Dermis blood vessel endothelial cell (primary cell): ENCODE measurements around the gene CAPS. TPM values are rescaled to one million over a fixed set of nuclear protein-coding genes. Genes with fewer than 3 reads are reported as not detected.
"Not testable (repeated sequence)": the region's sequence is repeated elsewhere in the genome, so short reads cannot be mapped to it uniquely, and the experiment has no call there.

Experiments
- DNase-seq: peaks from one replicate; pipeline ENCODE4 v3.0.0; 2010
- total RNA-seq: library from RNA; depleted of rRNA; stranded (reverse); fragments of >200 nt; gene quantifications from 2 replicates; pipeline ENCODE4 v1.2.3, GENCODE V29; 2014

Gene CAPS
- 2.6 and 3.7 TPM in 2 replicates for total RNA-seq

DNA sequence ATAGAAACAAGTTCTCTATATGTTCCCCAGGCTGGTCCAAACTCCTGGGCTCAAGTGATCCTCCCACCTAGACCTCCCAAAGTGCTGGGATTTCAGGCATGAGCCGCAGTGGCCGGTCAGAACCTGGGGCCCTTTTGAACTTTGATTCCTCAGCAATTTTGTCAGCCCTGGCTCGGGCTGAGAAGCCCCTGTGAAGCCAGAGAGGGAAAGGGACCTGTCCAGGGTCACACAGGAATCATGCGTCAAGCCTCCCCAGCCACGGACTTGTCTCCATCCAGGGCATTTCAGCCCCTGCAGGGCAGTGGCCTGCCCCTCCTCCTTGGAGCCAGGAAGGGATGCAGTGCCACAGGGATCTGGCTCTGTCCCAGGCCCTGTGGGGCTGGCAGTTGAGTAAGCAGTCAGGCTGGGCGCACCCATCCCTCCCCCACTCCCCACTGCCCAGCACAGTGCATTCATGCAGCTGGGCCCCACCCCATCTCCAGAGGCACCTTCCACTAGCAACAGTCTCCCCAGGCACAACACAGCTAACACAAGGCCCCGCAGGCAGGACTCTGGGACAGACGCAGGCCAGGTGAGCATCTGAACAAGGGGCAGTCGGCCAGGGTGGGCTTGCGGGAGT lies at the start of gene CAPS:
CAPS (plus strand) TSS at position 516 of the 619 bp plus-strand sequence. CDS start 153 bp downstream, outside the sequence.
- DNase-seq, result no peak

- DNase-seq, result no peak
These were observed 49.1 kb upstream of the CAPS start for GRCh38 chr19:5864725-5865486.

GRCh38 chr19:5865772-5866171 lies 48.3 kb upstream of the CAPS start:
- DNase-seq, result no peak

DNA sequence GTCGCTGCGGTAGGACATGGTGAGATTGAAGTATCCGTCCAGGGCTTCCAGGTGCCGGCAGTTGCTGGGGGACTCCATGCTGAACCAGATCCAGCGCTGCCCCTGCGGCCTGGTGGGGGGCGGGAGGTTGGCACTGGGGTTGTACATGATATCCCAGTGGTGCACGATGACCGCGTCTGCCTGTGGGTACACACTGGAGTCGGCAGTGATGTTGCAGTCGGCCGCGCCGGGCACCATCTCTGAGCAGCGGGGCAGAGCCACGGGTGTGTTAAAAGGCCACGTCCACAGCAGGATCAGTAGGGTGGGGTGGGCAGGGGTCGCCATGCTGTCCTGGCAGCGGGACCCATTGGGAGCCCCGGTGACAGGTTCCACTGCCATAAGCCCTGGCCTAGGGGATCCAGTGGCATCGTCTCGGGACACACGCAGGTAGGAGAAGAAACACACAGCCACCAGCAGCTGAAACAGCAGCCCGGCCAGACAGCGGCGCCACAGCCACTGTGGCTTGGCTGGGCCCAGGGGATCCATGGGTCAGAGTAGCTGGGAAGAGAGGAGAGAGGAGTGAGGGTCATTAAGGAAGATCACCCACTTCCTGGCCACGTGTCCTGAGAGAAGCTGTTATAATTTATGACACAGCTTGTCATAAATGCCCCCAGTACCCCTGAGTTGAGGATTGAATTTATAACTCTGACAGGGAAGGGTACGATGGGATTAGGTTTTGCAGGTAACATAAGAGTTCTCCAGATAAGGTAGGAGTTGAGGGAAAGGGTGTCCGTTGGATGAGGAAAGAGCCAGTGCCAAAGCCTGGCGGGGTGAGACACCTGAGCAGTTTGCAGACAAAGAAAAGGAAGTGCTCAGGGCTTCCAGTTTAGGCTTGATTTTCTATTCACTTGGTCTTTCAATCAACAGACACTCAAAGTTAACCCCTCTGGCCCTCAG lies 46.6 kb upstream of the CAPS start:
- no peak for DNase-seq

- DNase-seq, result no peak
These were observed 43.1 kb upstream of the CAPS start for GRCh38 chr19:5870986-5871394.

GRCh38 chr19:5873617-5874199 lies 40.3 kb upstream of the CAPS start:
- no peak for DNase-seq

- DNase-seq, result not testable (repeated sequence)
These were observed 39.6 kb upstream of the CAPS start for GRCh38 chr19:5874496-5874895.

DNA sequence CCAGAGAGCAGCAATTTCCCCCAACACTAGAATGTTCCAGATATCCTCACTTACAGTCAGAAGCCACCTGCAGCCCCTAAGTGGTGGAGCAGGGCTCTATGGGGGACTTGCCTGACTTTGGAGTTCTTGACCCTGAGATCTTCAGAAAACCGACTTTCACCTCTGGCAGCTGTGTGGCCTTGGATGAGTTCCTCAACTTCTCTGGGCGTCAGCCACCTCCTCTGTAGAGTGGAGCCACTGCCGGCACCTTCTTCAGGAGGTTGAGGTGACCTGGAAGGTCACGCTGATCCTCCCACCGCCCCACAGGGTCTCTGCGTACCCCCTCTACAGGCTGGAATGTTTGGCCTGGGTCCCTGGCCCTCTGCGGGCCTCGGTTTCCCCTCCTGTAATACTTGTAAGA lies 36.6 kb upstream of the CAPS start:
- no peak for DNase-seq

DNA sequence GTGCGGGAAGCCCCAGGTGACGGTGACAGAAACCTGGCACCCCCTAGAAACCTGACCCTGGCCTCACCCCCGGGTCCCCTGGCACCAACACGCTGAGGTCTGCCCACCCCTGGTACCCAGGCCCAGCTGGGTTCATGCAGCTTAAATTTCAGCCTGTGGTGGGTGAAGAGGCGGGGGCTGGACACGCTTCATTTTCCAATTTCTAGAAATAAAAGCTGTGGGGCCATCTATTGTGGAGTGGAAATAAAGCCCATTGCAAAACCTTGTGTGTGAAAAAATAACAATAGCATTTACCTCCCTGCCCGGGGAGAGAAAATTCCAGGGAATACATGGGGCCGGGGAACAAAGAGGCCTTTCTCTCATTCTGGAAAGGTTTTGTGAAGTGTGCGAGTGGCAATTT lies 36.2 kb upstream of the CAPS start:
- no peak for DNase-seq

DNA sequence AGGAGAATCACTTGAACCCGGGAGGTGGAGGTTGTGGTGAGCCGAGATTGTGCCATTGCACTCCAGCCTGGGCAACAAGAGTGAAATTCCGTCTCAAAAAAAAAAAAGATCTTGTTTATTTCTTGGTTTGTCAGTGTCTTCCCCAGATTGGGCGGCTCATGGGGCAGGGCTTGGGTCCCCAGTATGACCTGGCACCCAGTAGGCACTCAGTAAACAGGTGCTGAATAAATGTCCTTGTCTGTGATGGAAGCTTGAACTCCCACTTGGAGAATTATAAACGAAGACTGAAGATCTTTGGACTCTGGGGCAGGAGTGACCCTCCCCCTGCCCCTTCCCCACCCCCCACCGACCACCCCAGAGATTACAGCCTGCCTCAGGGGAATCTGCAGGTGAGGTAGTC lies 33.9 kb upstream of the CAPS start:
- no peak for DNase-seq

DNA sequence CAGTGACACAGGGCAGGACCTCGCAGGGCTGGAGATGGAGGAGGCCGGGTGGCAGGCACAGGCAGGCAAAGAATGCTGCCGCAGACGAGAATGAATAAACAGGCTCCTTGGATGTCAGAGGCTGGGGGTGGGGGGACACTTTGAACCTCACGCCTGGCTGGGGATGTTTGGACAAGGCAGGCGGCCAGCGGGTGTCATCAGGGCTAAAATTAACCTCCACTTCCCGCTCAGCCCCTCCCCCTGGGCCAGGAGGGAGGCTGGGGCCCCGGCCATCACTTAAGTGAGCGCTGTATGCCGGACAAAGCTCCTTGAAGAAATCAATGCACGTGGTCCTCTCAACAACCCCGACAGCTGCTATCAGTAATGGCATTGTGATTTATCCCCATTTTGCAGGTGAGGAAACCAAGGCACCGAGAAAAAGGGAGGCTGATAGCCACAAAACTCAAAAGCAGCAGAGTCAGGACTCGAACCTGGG lies 33.4 kb upstream of the CAPS start:
- DNase-seq, result no peak

DNA sequence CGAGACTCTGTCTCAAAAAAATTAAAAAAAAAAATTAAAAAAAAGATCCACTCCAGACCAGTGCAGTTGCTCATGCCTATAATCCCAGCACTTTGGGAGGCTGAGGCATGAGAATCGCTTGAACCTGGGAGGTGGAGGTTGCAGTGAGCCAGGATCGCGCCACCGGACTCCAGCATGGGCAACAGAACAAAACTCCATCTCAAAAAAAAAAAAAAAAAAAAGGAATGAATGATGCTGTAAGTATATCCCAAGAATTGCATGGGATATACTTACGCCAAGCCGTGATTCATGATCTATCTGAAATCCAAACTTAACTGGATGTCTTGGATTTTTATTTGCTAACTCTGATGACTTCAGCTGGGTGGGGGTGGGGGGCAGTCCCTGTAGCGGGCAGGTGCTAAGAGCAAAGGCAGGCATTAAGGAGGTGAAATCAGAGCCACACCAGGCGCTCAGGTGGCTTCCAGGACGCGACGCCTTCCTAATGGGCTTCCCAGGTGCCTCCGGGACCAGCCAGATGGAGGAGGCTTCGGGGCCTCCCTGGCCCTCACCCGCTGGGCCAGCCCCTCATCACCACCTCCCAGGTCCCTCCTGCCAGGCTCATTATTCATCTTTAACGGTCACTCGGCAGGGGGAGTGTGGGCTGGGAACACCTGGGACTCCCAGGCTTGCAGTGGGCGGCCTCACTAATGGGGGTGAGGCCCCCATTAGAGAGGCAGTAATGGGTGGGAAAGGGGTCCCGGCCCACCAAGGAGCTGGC lies 32.3 kb upstream of the CAPS start:
- no peak for DNase-seq

GRCh38 chr19:5882421-5882968 lies 31.6 kb upstream of the CAPS start:
- no peak for DNase-seq

- not testable (repeated sequence) for DNase-seq
These were observed 30.7 kb upstream of the CAPS start for GRCh38 chr19:5883157-5883873.

DNA sequence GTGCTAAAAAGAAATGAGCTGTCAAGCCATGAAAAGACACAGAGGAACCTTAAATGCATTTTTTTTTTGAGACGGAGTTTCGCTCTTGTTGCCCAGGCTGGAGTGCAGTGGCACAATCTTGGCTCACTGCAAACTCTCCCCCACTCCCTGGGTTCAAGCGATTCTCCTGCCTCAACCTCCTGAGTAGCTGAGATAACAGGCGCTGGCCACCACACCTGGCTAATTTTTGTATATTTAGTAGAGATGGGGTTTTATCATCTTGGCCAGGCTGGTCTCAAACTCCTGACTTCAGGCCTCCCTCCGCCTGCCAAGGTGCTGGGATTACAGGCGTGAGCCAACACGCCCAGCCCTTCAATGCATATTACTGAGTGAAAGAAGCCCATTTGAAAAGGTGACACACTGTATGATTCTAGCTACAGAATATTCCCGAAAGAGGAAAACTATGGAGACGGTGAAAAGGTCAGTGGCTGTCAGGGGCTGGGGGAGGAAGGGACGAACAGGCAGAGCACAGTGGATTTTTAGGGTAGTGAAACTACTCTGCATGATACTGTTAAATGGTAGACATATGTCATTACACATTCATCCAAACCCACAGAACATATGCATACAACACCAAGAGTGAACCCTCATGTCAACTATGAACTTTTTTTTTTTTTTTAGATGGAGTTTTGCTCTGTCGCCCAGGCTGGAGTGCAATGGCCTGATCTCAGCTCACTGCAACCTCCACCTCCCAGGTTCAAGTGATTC lies 29.8 kb upstream of the CAPS start:
- DNase-seq, result not testable (repeated sequence)

GRCh38 chr19:5889288-5889971 lies 24.6 kb upstream of the CAPS start:
- no peak for DNase-seq

- DNase-seq, result no peak
These were observed 24.0 kb upstream of the CAPS start for GRCh38 chr19:5890099-5890498.

DNA sequence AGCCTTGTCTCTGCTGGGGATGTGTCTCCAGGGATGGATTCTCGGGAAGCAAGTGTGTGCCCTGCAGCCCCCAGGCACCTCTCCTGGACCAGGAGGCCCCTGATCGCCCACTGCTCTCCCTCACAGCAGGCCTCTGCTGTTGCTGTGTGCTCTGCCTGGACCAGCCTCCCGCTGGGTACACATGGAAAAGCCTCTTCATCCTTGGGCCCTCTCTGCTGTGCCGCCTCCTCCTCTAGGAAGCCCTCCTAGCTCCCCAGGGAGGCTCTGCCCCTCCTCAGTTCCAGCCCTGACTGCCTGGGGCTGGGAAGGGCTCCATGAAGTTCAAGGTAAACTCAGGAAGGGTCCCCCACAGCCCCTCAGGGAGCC lies 22.5 kb upstream of the CAPS start:
- no peak for DNase-seq

- peak; percentile 67 for DNase-seq
These were observed 21.9 kb upstream of the CAPS start for GRCh38 chr19:5891938-5892771.
